ENCODE measurements around the gene GNB1.
"Not testable (repeated sequence)": the region's sequence is repeated elsewhere in the genome, so short reads cannot be mapped to it uniquely, and the experiment has no call there.

DNA sequence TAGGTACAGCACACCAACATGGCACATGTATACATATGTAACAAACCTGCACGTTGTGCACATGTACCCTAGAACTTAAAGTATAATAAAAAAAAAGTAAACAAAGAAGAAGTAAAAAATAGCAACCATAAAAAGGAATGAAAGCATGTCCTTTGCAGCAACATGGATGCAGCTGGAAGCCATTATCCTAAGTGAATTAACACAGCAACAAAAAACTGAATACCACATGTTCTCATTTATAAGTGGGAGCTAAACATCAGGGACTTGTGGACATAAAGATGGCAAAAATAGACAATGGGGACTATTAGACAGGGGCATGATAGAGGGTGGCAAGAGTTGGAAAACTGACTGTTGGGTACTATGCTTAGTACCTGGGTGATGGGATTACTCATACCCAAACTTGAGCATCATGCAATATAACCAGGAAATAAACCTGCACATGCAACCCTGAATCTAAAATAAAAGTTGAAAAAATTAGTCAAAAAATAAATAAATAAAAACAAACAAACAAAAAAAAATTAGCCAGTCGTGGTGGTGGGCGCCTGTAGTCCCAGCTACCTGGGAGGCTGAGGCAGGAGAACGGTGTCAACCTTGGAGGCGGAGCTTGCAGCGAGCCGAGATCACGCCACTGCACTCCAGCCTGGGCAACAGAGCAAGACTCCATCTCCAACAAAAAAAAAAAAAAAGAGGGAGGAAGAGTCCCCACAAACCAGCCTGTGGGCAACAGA, 30.8 kb downstream of the GNB1 start:
- not testable (repeated sequence) for TF ChIP-seq POLR2A (IDR thresholded peaks at IDR 0.05)
- TF ChIP-seq, protein P1, sequence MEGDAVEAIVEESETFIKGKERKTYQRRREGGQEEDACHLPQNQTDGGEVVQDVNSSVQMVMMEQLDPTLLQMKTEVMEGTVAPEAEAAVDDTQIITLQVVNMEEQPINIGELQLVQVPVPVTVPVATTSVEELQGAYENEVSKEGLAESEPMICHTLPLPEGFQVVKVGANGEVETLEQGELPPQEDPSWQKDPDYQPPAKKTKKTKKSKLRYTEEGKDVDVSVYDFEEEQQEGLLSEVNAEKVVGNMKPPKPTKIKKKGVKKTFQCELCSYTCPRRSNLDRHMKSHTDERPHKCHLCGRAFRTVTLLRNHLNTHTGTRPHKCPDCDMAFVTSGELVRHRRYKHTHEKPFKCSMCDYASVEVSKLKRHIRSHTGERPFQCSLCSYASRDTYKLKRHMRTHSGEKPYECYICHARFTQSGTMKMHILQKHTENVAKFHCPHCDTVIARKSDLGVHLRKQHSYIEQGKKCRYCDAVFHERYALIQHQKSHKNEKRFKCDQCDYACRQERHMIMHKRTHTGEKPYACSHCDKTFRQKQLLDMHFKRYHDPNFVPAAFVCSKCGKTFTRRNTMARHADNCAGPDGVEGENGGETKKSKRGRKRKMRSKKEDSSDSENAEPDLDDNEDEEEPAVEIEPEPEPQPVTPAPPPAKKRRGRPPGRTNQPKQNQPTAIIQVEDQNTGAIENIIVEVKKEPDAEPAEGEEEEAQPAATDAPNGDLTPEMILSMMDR (IDR thresholded peaks at IDR 0.05) = not testable (repeated sequence)

Data from upper lobe of left lung (tissue), 4 donors.